SK-N-SH (cell line): Measurements from ENCODE around the gene MAP2. TPM values are rescaled to one million over a fixed set of nuclear protein-coding genes. Genes with fewer than 3 reads are reported as not detected.

ENCODE experiments used
- CTCF ChIA-PET: fragments of 300-600, 350-600 bp; formaldehyde crosslinking; extraction: SDS; loops from one replicate; lab custom pipeline; 2021; lab: Yijun Ruan, JAX
- POLR2A ChIA-PET: fragments of 350-600 bp; sonication (Branson Sonifier 250); formaldehyde crosslinking; extraction: SDS; loops from one replicate; lab custom pipeline; 2020; ENCODE audit warnings: antibody characterized with exemption, inconsistent platforms; lab: Yijun Ruan, JAX
- DNase-seq: peaks from one replicate; pipeline ENCODE4 v3.0.0; 2012
- H2AFZ ChIP-seq: fragments of 200-600 bp; sonication (generic); 2 replicates; pipeline ENCODE4 v1.8.1; 2016; ENCODE audit warnings: antibody characterized with exemption, mild to moderate bottlenecking, low read depth
- H3F3A ChIP-seq: fragments of 200-600 bp; sonication (generic); replicated peaks from 2 replicates; pipeline ENCODE3; 2016; ENCODE audit warnings: antibody characterized with exemption, mild to moderate bottlenecking; ENCODE audit not compliant: insufficient read depth
- H3K27ac ChIP-seq, 2 experiments: fragments of 200-500 bp in 1 of 2; fragments of 200-600 bp in 1 of 2; sonication (Bioruptor generic) in 1 of 2; sonication (generic), shearing (Covaris generic) in 1 of 2; 2 replicates each; pipeline versions ENCODE4 v1.5.1 to v1.6.1; 2014 to 2016; ENCODE audit warnings: low read depth in 2 of 2, inconsistent platforms in 1 of 2, low read length in 1 of 2, mild to moderate bottlenecking in 1 of 2, mixed read lengths in 1 of 2
- H3K27me3 ChIP-seq: fragments of 200-600 bp; sonication (generic), shearing (Covaris generic); 2 replicates; pipeline ENCODE4 v1.6.1; 2016; ENCODE audit warnings: mixed run types; ENCODE audit not compliant: insufficient read depth
- H3K36me3 ChIP-seq, 2 experiments: fragments of 200-500 bp in 1 of 2; fragments of 200-600 bp in 1 of 2; sonication (Bioruptor generic) in 1 of 2; sonication (generic) in 1 of 2; replicated peaks in 1 of 2; 2 replicates each; pipeline versions ENCODE3 to v1.5.1; 2014 to 2016; ENCODE audit warnings: low read length in 1 of 2, mild to moderate bottlenecking in 1 of 2; ENCODE audit not compliant: insufficient read depth in 2 of 2, control insufficient read depth in 1 of 2
- H3K4me1 ChIP-seq, 2 experiments: fragments of 200-500 bp in 1 of 2; fragments of 200-600 bp in 1 of 2; sonication (Bioruptor generic) in 1 of 2; sonication (generic), shearing (Covaris generic) in 1 of 2; 2 replicates each; pipeline versions ENCODE4 v1.5.1 to v1.6.1; 2014 to 2016; ENCODE audit warnings: low read depth in 1 of 2, low read length in 1 of 2, mixed run types in 1 of 2; ENCODE audit not compliant: insufficient read depth in 2 of 2, control insufficient read depth in 1 of 2
- H3K4me2 ChIP-seq: fragments of 200-600 bp; sonication (generic), shearing (Covaris generic); 2 replicates; pipeline ENCODE4 v1.6.1; 2017; ENCODE audit warnings: mixed run types
- H3K4me3 ChIP-seq, 2 experiments: fragments of 200-500 bp in 1 of 2; fragments of 200-600 bp in 1 of 2; sonication (Bioruptor generic) in 1 of 2; sonication (generic), shearing (Covaris generic) in 1 of 2; 2 replicates each; pipeline versions ENCODE4 v1.5.1 to v1.8.1; 2014 to 2016; ENCODE audit warnings: low read depth in 2 of 2, inconsistent platforms in 1 of 2, low read length in 1 of 2, mild to moderate bottlenecking in 1 of 2, mixed read lengths in 1 of 2, moderate library complexity in 1 of 2
- H3K79me2 ChIP-seq: fragments of 200-600 bp; sonication (generic); 2 replicates; pipeline ENCODE4 v1.8.1; 2017; ENCODE audit warnings: mild to moderate bottlenecking; ENCODE audit not compliant: insufficient read depth
- H3K9ac ChIP-seq: fragments of 200-600 bp; sonication (generic); 2 replicates; pipeline ENCODE4 v1.6.1; 2017; ENCODE audit warnings: mixed run types
- H3K9me2 ChIP-seq: fragments of 200-600 bp; sonication (generic); 2 replicates; pipeline ENCODE4 v1.6.1; 2017; ENCODE audit warnings: mixed run types
- H3K9me3 ChIP-seq: fragments of 200-600 bp; sonication (generic); 2 replicates; pipeline ENCODE4 v1.6.1; 2017; ENCODE audit warnings: mixed run types, mild to moderate bottlenecking, moderate library complexity
- H4K20me1 ChIP-seq: fragments of 200-600 bp; sonication (generic); 2 replicates; pipeline ENCODE4 v1.6.1; 2017; ENCODE audit warnings: mild to moderate bottlenecking, mixed run types; ENCODE audit not compliant: insufficient read depth
- ELF1 ChIP-seq: IDR thresholded peaks from 2 replicates; pipeline ENCODE4 v1.4.0; 2012
- EP300 ChIP-seq, 2 experiments: IDR thresholded peaks; 2 replicates each; pipeline versions ENCODE4 v1.4.0 to v1.6.1; 2012; ENCODE audit warnings: borderline replicate concordance in 1 of 2, low read depth in 1 of 2, low read length in 1 of 2
- FOXJ3 ChIP-seq: sonication (generic); formaldehyde crosslinking; IDR thresholded peaks from 2 replicates; pipeline ENCODE4 v1.5.1; 2020; ENCODE audit warnings: mild to moderate bottlenecking, missing genetic modification reagents
- GABPA ChIP-seq: IDR thresholded peaks from 2 replicates; pipeline ENCODE4 v1.4.0; 2012; ENCODE audit warnings: low read depth, mild to moderate bottlenecking
- MXI1 ChIP-seq: IDR thresholded peaks from 2 replicates; pipeline ENCODE4 v1.6.1; 2012; ENCODE audit warnings: mild to moderate bottlenecking, low read depth, low read length, improper control_type of control experiment
- NFIC ChIP-seq: IDR thresholded peaks from 2 replicates; pipeline ENCODE4 v1.4.0; 2012; ENCODE audit warnings: borderline replicate concordance
- POLR2AphosphoS5 ChIP-seq: IDR thresholded peaks from 2 replicates; pipeline ENCODE4 v1.6.1; 2012; ENCODE audit warnings: low read depth, low read length
- RAD21 ChIP-seq: IDR thresholded peaks from 2 replicates; pipeline ENCODE4 v1.6.1; 2012; ENCODE audit warnings: mild to moderate bottlenecking, low read length
- RCOR1 ChIP-seq: fragments of 150-350 bp; IDR thresholded peaks from 2 replicates; pipeline ENCODE4 v1.6.1; 2017; ENCODE audit warnings: antibody characterized with exemption, low read length
- RFX5 ChIP-seq: IDR thresholded peaks from 2 replicates; pipeline ENCODE4 v1.6.1; 2012; ENCODE audit warnings: mild to moderate bottlenecking, improper control_type of control experiment, low read length
- SMC3 ChIP-seq: IDR thresholded peaks from 2 replicates; pipeline ENCODE4 v1.6.1; 2012; ENCODE audit warnings: low read depth, low read length, improper control_type of control experiment
- TAF1 ChIP-seq: IDR thresholded peaks from 2 replicates; pipeline ENCODE4 v1.6.1; 2012; ENCODE audit warnings: low read depth, mild to moderate bottlenecking, low read length, moderate library complexity, borderline replicate concordance
- WGBS: methylation state at CpG from one replicate; pipeline ENCODE4 v1.1.6; 2017; ENCODE audit warnings: low lambda C conversion rate; 5-methylcytosine and 5-hydroxymethylcytosine counted together
- polyA plus RNA-seq, 3 experiments: library from polyadenylated mRNA; depleted of rRNA; stranded (reverse); fragments of >200 nt; gene quantifications; 2 replicates each; pipeline ENCODE4 v1.2.3, GENCODE V29; 2012
- TF ChIP-seq, protein P1 (sequence below): IDR thresholded peaks from 2 replicates; pipeline ENCODE4 v1.4.0; 2012; ENCODE audit warnings: low read depth
- TF ChIP-seq, protein P2 (sequence below): IDR thresholded peaks from 2 replicates; pipeline ENCODE4 v1.4.0; 2012; ENCODE audit warnings: low read depth, borderline replicate concordance
- TF ChIP-seq, protein P3 (sequence below): fragments of 150-350 bp; IDR thresholded peaks from 2 replicates; pipeline ENCODE4 v1.6.1; 2017; ENCODE audit warnings: antibody characterized with exemption, low read length, low read depth, borderline replicate concordance
- TF ChIP-seq, protein P4 (sequence below): IDR thresholded peaks from 2 replicates; pipeline ENCODE4 v1.4.0; 2012; ENCODE audit warnings: low read depth, borderline replicate concordance
- TF ChIP-seq, protein P5 (sequence below): fragments of 150-350 bp; IDR thresholded peaks from 2 replicates; pipeline ENCODE4 v1.6.1; 2016; ENCODE audit warnings: mild to moderate bottlenecking, low read depth, low read length
- TF ChIP-seq, protein P6 (sequence below): fragments of 200-600 bp; sonication (generic); IDR thresholded peaks from 2 replicates; pipeline ENCODE4 v1.6.1; 2017; ENCODE audit warnings: antibody characterized with exemption, mild to moderate bottlenecking, moderate library complexity

The MAP2 gene
- polyA plus RNA-seq, 1 of the 3 experiments (the other 2 are of a cell fraction) = 7.8 TPM

DNA sequence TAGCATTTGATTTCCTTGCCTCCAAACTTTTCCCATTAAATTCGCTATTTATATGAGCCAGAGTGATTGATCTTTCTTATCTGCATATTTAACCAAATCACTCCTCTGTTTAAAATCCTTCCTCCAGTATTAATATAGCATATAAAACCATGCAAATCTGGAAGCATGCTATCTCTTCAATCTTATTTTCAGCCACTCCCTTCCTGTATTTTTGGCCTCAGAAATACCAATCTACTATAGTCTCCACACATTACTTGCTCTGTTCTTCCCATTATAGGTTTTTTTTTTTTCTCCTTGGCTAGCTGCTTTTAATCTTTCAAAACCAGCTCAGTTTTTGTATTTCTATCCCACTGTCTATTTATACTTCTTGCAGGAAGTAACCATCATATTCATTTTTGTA lies 19.1 kb downstream of the MAP2 start:
- H3K4me3 ChIP-seq = no peak overlapping the region
- no peaks in the 10 kb centered on the region for H3F3A ChIP-seq
- no peaks in the 10 kb centered on the region for H3K36me3 ChIP-seq
- no peaks in the 10 kb centered on the region for H3K79me2 ChIP-seq
- H3K9ac ChIP-seq = no peak overlapping the region
- no peak for DNase-seq
- H3K27me3 ChIP-seq = no peaks in the 10 kb centered on the region
- no peak overlapping the region for H3K27ac ChIP-seq
- WGBS = 87% methylated on average over 1 of the region's 1 CpG
- no peaks in the 10 kb centered on the region for H3K9me2 ChIP-seq
- H2AFZ ChIP-seq = no peak overlapping the region; the same call in 1 of the 2 replicates
- TF ChIP-seq RCOR1 (no peak), RAD21 (no peak), EP300 (IDR thresholded peaks at IDR 0.05; ENCODE audit: borderline replicate concordance in 1 of 2, low read depth in 1 of 2, low read length in 1 of 2) (no peak), MXI1 (no peak), POLR2AphosphoS5 (no peak), RFX5 (no peak), ELF1 (no peak), FOXJ3 (no peak), GABPA (no peak), TAF1 (no peak), NFIC (no peak), SMC3 (no peak)
- TF ChIP-seq, protein P1, sequence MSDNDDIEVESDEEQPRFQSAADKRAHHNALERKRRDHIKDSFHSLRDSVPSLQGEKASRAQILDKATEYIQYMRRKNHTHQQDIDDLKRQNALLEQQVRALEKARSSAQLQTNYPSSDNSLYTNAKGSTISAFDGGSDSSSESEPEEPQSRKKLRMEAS = no peak
- TF ChIP-seq, protein P2, sequence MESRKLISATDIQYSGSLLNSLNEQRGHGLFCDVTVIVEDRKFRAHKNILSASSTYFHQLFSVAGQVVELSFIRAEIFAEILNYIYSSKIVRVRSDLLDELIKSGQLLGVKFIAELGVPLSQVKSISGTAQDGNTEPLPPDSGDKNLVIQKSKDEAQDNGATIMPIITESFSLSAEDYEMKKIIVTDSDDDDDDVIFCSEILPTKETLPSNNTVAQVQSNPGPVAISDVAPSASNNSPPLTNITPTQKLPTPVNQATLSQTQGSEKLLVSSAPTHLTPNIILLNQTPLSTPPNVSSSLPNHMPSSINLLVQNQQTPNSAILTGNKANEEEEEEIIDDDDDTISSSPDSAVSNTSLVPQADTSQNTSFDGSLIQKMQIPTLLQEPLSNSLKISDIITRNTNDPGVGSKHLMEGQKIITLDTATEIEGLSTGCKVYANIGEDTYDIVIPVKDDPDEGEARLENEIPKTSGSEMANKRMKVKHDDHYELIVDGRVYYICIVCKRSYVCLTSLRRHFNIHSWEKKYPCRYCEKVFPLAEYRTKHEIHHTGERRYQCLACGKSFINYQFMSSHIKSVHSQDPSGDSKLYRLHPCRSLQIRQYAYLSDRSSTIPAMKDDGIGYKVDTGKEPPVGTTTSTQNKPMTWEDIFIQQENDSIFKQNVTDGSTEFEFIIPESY = no peak
- TF ChIP-seq, protein P3, sequence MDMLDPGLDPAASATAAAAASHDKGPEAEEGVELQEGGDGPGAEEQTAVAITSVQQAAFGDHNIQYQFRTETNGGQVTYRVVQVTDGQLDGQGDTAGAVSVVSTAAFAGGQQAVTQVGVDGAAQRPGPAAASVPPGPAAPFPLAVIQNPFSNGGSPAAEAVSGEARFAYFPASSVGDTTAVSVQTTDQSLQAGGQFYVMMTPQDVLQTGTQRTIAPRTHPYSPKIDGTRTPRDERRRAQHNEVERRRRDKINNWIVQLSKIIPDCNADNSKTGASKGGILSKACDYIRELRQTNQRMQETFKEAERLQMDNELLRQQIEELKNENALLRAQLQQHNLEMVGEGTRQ = no peak
- TF ChIP-seq, protein P4, sequence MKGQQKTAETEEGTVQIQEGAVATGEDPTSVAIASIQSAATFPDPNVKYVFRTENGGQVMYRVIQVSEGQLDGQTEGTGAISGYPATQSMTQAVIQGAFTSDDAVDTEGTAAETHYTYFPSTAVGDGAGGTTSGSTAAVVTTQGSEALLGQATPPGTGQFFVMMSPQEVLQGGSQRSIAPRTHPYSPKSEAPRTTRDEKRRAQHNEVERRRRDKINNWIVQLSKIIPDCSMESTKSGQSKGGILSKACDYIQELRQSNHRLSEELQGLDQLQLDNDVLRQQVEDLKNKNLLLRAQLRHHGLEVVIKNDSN = no peak
- TF ChIP-seq, protein P5, sequence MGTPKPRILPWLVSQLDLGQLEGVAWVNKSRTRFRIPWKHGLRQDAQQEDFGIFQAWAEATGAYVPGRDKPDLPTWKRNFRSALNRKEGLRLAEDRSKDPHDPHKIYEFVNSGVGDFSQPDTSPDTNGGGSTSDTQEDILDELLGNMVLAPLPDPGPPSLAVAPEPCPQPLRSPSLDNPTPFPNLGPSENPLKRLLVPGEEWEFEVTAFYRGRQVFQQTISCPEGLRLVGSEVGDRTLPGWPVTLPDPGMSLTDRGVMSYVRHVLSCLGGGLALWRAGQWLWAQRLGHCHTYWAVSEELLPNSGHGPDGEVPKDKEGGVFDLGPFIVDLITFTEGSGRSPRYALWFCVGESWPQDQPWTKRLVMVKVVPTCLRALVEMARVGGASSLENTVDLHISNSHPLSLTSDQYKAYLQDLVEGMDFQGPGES = no peak
- TF ChIP-seq, protein P6, sequence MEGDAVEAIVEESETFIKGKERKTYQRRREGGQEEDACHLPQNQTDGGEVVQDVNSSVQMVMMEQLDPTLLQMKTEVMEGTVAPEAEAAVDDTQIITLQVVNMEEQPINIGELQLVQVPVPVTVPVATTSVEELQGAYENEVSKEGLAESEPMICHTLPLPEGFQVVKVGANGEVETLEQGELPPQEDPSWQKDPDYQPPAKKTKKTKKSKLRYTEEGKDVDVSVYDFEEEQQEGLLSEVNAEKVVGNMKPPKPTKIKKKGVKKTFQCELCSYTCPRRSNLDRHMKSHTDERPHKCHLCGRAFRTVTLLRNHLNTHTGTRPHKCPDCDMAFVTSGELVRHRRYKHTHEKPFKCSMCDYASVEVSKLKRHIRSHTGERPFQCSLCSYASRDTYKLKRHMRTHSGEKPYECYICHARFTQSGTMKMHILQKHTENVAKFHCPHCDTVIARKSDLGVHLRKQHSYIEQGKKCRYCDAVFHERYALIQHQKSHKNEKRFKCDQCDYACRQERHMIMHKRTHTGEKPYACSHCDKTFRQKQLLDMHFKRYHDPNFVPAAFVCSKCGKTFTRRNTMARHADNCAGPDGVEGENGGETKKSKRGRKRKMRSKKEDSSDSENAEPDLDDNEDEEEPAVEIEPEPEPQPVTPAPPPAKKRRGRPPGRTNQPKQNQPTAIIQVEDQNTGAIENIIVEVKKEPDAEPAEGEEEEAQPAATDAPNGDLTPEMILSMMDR = no peak
- peaks cover 0 to 14% of the 10 kb centered on the region in 2 experiments; a peak in 2 of 4 replicates for H3K4me1 ChIP-seq
- H3K9me3 ChIP-seq = no peaks in the 10 kb centered on the region
- H4K20me1 ChIP-seq = no peaks in the 10 kb centered on the region
- ChIA-PET CTCF (interaction anchor here (1.8 to 3.7 kb wide), 2 partner anchors 18 to 135 kb away, joined by 5 to 19 read pairs; partner anchors contain the start of gene MAP2), POLR2A (no interaction called here)
- no peak overlapping the region for H3K4me2 ChIP-seq
